Hypothalamus (tissue), 51 donors: ENCODE measurements around the gene CLCNKB.
"Not testable (repeated sequence)": the region's sequence is repeated elsewhere in the genome, so short reads cannot be mapped to it uniquely, and the experiment has no call there.

Experiments
- DNase-seq, 51 donors: peaks; one replicate each; lab custom pipeline; 2025; lab: John Stamatoyannopoulos, UW

CLCNKB gene

DNA sequence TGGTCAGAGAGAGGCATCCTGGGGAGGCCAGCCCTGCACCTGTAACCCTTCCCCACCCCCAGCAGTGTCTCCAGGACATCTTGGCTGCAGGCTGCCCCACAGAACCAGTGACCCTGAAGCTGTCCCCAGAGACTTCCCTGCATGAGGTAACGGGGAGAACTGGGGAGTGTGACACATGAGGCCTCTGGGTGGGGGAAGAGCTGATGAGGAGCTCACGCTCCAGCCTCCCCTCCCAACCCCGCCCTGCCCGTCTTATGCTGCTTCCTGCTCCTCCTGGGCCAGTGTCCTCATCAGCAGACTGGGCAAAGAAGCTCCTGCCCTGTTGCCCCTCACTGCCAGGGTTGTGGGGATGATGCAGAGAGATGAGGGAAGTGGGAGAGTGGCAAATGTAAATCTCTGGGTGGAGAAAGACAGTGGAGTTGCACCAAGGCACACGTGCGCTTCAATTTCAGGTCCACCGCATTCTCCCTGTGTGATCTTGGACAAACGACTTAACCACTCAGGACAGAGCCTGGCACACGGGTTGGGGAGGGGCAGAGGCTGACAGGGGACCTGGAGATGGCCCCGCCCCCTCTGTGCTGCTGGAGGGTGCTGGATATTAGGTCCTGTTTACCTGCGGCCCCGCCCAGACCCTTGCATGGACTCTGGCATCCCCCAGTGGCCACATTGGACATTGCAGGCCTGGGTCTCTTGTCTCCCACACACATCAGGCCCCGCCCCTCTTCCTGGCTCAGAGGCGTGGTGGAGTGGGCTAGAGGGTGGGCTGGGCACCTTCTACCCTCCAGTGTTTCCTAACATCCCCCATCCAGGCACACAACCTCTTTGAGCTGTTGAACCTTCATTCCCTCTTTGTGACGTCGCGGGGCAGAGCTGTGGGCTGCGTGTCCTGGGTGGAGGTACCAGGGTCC is 12.3 kb downstream of the CLCNKB start:
- DNase-seq, result peak in 41 of 51 donors; percentile 9 to 77 (median 54)

DNA sequence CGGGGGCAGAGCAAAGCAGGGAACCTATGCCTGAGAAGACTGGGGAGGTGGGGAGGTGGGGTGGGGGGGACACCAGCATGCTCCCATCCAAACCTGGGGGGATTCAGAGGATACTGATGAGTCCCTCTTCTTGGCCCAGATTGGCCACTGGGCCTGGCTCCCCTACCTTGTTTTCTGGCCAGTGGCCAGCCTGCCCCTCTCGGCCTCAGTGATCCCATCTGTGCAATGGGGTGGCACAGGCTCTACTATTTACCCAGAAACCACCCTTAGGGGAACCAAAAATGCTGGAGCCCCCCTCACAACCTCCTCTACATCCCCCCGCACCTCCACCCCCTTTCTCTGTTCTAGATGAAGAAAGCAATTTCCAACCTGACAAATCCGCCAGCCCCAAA is 12.9 kb downstream of the CLCNKB start:
- DNase-seq, result not testable (repeated sequence)

DNA sequence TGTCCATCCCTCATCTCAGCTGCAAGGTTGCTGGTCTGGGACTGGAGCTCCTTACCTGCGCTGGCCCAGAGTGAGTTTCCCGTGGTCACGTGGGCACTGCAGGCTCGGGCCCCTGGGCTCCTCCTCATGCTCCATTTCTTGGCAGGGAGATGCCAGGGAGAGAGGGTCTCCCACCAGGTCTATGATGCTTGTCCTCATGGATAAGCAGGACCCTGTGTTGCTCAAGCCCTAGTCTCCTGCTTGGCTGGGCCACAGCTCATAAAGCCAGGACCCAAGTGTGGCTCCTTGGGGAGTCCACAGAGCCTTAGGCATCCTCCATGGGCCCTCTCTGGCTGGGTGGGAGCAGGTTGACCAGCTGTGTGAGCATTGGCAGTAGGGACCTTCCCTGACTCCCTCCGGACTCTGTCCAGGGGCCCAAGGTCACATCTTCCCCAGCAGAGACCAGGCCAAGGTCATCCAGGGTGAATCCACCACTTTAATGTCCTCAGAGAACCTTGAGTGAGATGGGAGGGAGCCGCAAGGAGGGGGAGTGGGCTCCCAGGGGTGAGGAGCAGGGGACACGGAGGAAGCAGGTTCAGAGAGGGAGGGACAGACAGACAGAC is 13.8 kb downstream of the CLCNKB start:
- not testable (repeated sequence) for DNase-seq

GRCh38 chr1:16058394-16059120 is 15.0 kb downstream of the CLCNKB start:
- not testable (repeated sequence) for DNase-seq

DNA sequence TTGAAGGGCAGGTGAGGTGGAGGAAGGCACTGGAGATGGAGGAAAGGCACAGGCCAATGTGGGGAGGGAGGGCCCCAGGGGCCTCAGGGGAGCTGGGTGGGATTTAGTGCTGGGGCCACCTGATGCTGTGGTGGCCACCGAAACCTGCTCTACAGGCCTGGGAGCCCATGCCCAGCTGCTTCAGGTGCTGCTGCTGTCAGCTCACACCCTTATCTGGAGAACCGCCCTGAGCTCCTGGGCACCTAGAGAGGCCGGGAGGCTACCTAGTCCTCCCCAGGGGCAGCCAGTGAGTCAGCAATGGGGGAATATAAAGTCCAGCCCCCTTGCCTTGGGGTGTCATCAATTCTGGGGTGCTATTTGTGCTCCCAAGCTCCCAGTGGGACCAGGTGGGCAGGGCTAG is 17.7 kb downstream of the CLCNKB start:
- DNase-seq, result no peak

GRCh38 chr1:16061989-16062686 is 18.6 kb downstream of the CLCNKB start:
- peak in 11 of 51 donors; percentile 15 to 47 (median 32) for DNase-seq

DNA sequence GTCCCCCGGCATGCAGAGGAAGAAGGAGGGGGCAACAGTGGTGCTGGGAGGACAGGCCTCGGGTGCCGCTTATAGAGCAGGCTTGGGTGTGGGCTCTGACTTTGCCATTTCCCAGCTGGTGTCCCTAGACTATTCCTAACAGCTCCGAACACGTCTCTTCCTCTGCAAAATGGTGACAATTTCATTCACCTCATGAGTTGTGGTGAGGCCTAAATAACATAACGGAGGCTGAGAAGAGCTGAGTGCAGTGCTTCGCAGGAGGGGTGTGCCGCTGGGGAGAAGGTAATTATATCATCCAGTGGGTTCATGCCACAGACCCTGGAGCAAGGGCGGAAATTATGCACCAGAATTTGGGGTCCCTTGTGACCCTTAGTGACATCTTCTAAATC is 19.1 kb downstream of the CLCNKB start:
- DNase-seq, result not testable (repeated sequence)

GRCh38 chr1:16063226-16063829 is 19.7 kb downstream of the CLCNKB start:
- no peak for DNase-seq

DNA sequence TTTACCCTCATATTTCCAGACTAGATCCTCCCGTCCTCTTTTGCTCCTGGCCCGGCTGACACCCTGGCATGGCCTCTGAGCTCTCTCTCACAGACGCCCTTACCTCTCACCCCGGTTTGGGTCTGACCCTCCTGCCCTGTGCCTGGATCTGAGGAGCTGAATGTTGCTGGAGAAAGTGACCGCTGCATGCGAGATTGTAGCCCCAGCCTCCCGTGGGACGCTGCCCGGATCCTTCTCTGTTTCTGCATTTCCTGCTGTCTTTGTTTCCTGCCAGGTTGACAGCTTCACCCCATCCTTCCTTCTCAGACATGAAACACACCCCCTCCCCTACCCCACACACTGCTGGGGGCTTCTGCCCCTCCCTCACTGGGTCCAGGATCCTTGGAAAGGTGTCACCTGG is 20.3 kb downstream of the CLCNKB start:
- no peak for DNase-seq

DNA sequence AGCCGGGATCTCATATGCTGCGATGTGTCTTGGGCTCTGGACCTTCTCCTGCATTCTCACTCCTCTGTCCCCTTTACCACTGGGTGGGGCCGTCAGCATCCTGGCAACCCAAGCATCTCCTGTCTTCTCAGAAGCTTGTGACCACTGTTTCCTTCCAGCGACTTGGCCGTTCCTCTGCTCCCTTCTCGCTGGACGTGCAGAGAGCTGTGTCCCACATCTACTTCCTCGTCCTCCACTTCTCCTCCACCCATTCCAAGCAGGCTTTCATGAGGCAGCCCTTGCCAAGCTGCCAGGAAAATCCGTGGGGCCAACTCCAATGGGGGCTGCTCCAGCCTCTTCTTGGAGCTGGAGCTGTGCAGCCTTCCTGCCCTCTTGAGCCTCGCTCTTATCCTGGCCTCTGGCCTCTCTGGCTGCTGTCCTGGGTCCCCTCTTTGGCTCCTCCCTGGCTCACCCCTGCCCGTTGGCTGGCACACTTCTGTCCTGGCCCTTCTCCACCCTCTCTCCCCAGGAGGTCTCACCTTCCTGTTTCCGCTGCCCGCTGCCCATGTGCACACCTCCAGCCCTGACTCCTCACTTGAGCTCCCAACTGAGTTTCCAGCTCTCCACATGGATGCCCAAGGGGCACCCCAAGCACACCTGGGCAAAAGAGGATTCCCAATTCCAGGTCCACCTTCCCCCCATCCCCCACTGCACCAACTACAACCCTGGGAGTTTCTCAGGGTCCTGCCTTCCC is 21.1 kb downstream of the CLCNKB start:
- peak in 7 of 51 donors; percentile 10 to 40 (median 28) for DNase-seq

GRCh38 chr1:16065269-16065576 is 21.6 kb downstream of the CLCNKB start:
- DNase-seq, result no peak

GRCh38 chr1:16066245-16066644 is 22.7 kb downstream of the CLCNKB start:
- no peak for DNase-seq

DNA sequence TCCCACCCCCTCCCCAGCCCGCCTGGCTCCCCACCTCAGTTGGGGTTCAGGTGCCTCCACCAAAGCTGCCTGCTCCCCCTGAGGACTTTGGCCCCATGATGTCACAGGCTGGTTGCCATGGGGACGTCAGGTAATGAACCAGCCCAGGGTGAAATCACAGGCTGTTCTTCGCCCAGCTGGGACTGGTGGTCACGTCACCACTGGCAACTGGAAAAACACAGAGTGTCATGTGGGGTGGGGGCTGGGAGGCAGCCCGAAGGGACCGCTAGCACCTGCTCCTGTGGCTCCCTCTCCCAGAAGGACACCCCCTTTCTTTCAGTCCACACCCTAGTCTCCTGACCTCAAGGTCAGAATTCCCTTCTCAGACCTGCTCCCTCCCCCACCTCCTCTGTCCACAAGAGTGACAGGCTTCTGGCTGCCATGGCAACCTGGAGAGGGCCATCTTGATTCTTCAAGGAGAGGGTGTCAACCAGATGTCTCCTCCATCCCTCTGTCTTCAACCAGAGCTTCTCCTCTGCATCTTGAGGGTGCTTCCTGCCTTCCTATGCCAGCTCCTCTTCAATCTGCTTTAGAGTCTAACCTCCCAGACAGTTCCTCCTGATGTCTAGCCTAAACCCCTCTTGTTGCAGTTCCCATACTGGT is 23.7 kb downstream of the CLCNKB start:
- peak in 32 of 51 donors; percentile 10 to 70 (median 40) for DNase-seq

GRCh38 chr1:16067933-16068332 is 24.4 kb downstream of the CLCNKB start:
- peak in 1 of 51 donors; percentile 38 for DNase-seq

DNA sequence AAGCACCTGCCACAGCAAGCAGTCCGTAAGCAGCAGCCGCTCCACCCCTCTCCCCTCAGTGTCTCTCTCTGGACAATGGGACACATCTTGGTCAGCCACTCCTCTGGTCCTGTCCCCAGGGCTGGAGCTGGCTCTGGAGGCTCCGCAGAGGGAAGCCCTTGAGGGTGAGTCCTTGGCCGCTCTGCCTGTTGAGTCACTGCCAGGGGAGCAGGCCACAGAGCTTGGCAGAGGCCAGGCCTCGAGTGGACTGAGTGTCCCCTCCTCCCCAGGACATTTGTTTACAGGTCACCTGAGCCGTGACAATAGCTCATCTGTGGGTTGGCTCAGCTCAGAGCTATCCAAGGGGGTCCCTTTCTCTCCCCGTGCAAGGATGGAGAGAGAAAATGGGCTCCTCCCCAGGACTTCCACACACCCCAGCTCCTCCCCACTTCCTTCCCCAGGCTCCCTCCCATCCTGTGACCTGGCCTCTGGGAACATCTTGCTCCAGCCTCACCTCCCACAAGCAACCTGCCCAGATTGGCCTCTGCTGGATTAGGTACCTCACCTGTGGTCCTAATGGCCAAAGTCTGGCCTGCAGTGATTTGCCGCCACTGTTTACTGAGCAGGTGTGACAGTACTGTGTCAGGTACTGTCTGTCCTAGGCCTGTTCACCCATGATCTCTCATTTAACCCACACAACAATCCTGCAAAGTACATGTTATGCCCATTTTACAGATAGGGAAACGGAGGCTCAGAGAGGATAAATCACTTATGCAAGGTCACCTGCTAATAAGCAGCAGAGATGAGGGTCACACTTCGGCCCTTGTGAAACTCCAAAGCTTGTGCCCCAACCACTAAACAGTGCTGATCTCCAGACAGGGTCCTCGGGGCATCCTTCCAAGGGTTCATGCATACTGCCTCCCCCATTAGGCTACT is 25.0 kb downstream of the CLCNKB start:
- peak in 32 of 51 donors; percentile 16 to 74 (median 46) for DNase-seq

DNA sequence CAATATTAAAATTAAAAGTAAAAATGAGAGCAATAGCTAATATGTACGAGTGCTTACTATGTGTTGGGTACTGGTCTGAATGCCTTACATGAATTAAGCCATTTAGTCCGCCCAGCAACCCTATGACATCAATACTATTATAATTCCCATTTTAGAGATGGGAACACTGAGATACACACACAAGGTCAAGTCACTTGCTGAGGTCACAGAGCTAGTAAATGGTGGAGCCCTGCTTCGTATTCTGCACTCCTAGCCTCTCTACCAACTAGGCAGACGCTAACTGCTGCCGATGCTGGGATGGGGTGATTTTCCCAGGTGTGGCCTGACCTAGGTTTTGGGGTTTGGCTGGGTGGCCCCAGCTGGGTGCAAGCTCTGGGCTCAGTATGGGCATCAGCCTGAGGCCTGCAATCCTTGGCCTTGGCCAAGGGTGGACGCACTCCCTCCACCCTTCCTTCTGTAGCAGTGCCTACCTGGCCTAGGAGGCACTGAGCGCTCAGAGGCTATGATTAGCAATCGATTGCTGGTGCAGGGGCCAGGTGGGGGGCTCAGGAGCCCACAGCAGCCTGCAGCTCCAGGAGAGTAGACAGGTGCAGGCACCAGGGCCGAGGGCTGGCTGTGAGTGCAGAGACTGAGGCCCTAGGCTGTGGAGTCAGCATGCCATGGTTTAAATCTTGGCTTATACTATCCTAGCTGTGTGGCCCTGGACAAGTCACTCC is 27.2 kb downstream of the CLCNKB start:
- DNase-seq, result no peak

DNA sequence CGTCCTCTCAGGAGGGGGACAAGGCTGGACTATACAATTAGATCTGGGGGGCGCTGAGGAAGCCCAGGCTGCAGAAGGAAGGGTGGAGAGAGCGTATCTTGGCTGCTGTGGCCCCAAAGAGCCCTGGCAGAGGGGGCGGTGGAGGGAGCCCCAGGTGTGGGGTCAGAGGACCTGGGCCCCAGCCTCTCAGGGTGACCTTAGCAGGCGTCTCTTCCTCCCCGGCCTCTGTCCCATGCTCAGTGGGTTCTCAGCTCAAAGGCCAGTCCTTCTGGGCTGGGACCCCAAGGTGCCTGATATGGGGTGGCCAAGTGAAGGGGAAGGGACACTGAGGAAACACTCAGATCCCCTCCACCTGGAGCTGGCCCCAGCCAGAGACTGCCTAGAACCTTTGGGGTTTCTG is 28.0 kb downstream of the CLCNKB start:
- DNase-seq, result no peak
